OCI-LY7 (cell line): ENCODE data around the gene SPAG16. TPM values are rescaled to one million over a fixed set of nuclear protein-coding genes. Genes with fewer than 3 reads are reported as not detected.
A peak's percentile ranks its signal among the peaks of the same experiment; 100 is the strongest.

Source experiments
- BruUV-seq: library from RNA; stranded (reverse); fragments of 400-500 nt; replicated peaks from 2 replicates; lab custom pipeline; 2021; lab: Mats Ljungman, UMichigan
- CTCF ChIA-PET: fragments of 300-600 bp; sonication (Branson Sonifier 250); formaldehyde crosslinking; loops from one replicate; lab custom pipeline; 2022; ENCODE audit warnings: antibody characterized with exemption; ENCODE audit not compliant: unreplicated experiment; lab: Charles Lee
- POLR2A ChIA-PET: fragments of 300-600 bp; sonication (Branson Sonifier 250); formaldehyde crosslinking; loops from one replicate; lab custom pipeline; 2022; ENCODE audit warnings: antibody characterized with exemption; lab: Charles Lee
- DNase-seq: peaks from one replicate; pipeline ENCODE4 v3.0.0-alpha.2; 2015; ENCODE audit warnings: low spot score
- H2AFZ ChIP-seq: fragments of 200-600 bp; sonication (generic), shearing (Covaris generic); 2 replicates; pipeline ENCODE4 v1.6.1; 2014; ENCODE audit warnings: mild to moderate bottlenecking, antibody characterized with exemption, low read length, moderate library complexity
- H3K27ac ChIP-seq: fragments of 200-600 bp; sonication (generic); 2 replicates; pipeline ENCODE4 v1.5.1; 2014; ENCODE audit warnings: mixed run types, low read depth, mild to moderate bottlenecking, moderate library complexity, low read length, inconsistent platforms; ENCODE audit not compliant: poor library complexity, severe bottlenecking
- H3K36me3 ChIP-seq: fragments of 200-600 bp; sonication (generic); 2 replicates; pipeline ENCODE4 v1.6.1; 2014; ENCODE audit warnings: mild to moderate bottlenecking, antibody characterized with exemption, low read length, moderate library complexity, mixed read lengths; ENCODE audit not compliant: insufficient read depth
- H3K4me1 ChIP-seq: fragments of 200-600 bp; sonication (generic); 2 replicates; pipeline ENCODE4 v1.5.1; 2014; ENCODE audit warnings: mild to moderate bottlenecking, low read length; ENCODE audit not compliant: insufficient read depth, poor library complexity, severe bottlenecking
- H3K4me2 ChIP-seq: fragments of 200-600 bp; sonication (generic); 2 replicates; pipeline ENCODE4 v1.6.1; 2014; ENCODE audit warnings: mild to moderate bottlenecking, low read length
- H3K4me3 ChIP-seq: fragments of 200-600 bp; sonication (generic); 2 replicates; pipeline ENCODE4 v1.5.1; 2014; ENCODE audit warnings: mild to moderate bottlenecking, low read depth, low read length; ENCODE audit not compliant: poor library complexity, severe bottlenecking
- H3K79me2 ChIP-seq: fragments of 200-600 bp; sonication (generic); 2 replicates; pipeline ENCODE4 v1.6.1; 2016; ENCODE audit warnings: low read depth, mild to moderate bottlenecking, low read length, moderate library complexity, mixed read lengths; ENCODE audit not compliant: insufficient read depth
- H3K9me2 ChIP-seq: fragments of 200-600 bp; sonication (generic); 2 replicates; pipeline ENCODE4 v1.6.1; 2016; ENCODE audit warnings: mild to moderate bottlenecking, low read length, mixed read lengths; ENCODE audit not compliant: insufficient read depth
- H3K9me3 ChIP-seq: fragments of 200-600 bp; sonication (generic); 2 replicates; pipeline ENCODE4 v1.6.1; 2014; ENCODE audit warnings: mild to moderate bottlenecking, mixed run types, low read length, mixed read lengths
- H4K20me1 ChIP-seq: fragments of 200-600 bp; sonication (generic); 2 replicates; pipeline ENCODE4 v1.6.1; 2014; ENCODE audit warnings: mild to moderate bottlenecking, antibody characterized with exemption, low read length, moderate library complexity, mixed read lengths; ENCODE audit not compliant: insufficient read depth
- CTCF ChIP-seq: fragments of 200-600 bp; sonication (generic); conservative IDR thresholded peaks from 2 replicates; pipeline ENCODE4 v1.5.1; 2014; ENCODE audit warnings: mild to moderate bottlenecking, antibody characterized with exemption, low read length, moderate library complexity, mixed read lengths
- EZH2phosphoT487 ChIP-seq: fragments of 200-600 bp; sonication (generic); IDR thresholded peaks from 2 replicates; pipeline ENCODE4 v1.6.1; 2018; ENCODE audit warnings: low read depth, borderline replicate concordance, mild to moderate bottlenecking, mixed run types, antibody characterized with exemption, low read length, moderate library complexity, mixed read lengths
- intact Hi-C: fragments of 100-400 bp; cut with micrococcal nuclease; formaldehyde crosslinking; loops from one replicate; pipeline ENCODE4 v1.10.0; 2022; ENCODE audit not compliant: unreplicated experiment
- total RNA-seq, 2 experiments: library from RNA; depleted of rRNA in 1 of 2; stranded (reverse); fragments of >200 nt in 1 of 2; shearing (Covaris generic) in 1 of 2; gene quantifications; 2 replicates each; pipeline ENCODE4 v1.2.3, GENCODE V29; 2014 to 2022

The SPAG16 gene
- total RNA-seq, 2 experiments from 2014 or later, result 22.1 to 24.2 TPM

DNA sequence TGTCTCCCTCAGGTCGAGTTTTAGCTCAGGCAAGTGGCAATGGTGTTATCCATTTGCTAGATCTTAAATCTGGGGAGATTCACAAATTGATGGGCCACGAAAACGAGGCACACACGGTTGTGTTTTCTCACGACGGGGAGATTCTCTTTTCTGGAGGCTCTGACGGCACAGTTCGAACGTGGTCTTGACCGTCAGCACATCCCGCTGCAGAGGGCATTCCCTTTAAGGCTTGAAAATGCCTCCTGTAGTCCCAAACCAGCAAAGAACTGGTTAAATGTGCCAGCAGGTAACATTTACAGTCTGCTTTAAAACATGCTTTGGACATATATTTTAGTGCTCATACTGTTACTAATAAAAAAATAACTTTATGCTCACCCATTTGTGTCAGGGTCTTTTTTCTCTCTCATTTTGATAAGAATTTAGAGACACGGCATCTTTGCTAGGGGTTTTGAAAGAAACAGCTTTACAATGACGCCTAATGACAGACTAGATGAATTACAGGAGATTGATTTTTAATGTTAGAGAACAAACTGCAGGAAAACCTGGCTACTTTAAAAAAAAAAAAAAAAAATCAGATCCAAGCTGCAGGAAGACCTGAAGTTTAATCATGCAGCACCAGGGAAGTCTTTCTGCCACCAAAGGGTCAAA, 1126.0 kb downstream of the SPAG16 start:
- intact Hi-C loops, result no loop called here
- Histone ChIP-seq H3K9me3 (no peaks in the 10 kb centered on the region), H3K4me3 (no peak overlapping the region), H4K20me1 (no peaks in the 10 kb centered on the region), H3K79me2 (no peaks in the 10 kb centered on the region), H3K36me3 (no peaks in the 10 kb centered on the region), H3K27ac (no peak overlapping the region), H3K4me2 (no peak overlapping the region), H3K4me1 (no peaks in the 10 kb centered on the region), H3K9me2 (no peaks in the 10 kb centered on the region), H2AFZ (no peak overlapping the region)
- ChIA-PET POLR2A (interaction anchor here (0.6 kb wide), 2 partner anchors 74 to 507 kb away, joined by 3 to 4 read pairs; no protein-coding TSS in a partner anchor), CTCF (interaction anchor here (0.6 kb wide), 1 partner anchor 264 kb away, joined by 4 read pairs; no protein-coding TSS in a partner anchor)
- no peak for DNase-seq
- TF ChIP-seq CTCF (no peak), EZH2phosphoT487 (no peak)
- no TSS peak for BruUV-seq

GRCh38 chr2:214410918-214411554, 1126.8 kb downstream of the SPAG16 start, which contains the start of gene VWC2L:
Gene VWC2L, plus strand, starts transcription at chr2:214411054. Its CDS starts 3,140 bp downstream, at chr2:214414194.
- Histone ChIP-seq H3K9me3 (no peaks in the 10 kb centered on the region), H3K9me2 (no peaks in the 10 kb centered on the region), H3K4me1 (no peaks in the 10 kb centered on the region), H3K79me2 (no peaks in the 10 kb centered on the region), H2AFZ (no peak within 1 kb of the TSS), H3K4me2 (no peak within 1 kb of the TSS), H4K20me1 (no peaks in the 10 kb centered on the region), H3K4me3 (no peak within 1 kb of the TSS), H3K36me3 (no peaks in the 10 kb centered on the region), H3K27ac (no peak within 1 kb of the TSS)
- no TSS peak for BruUV-seq
- TF ChIP-seq CTCF (no peak), EZH2phosphoT487 (no peak)
- DNase-seq, result peak; percentile 24
- intact Hi-C loops, result no loop called here
- ChIA-PET POLR2A (interaction anchor here (0.6 to 0.7 kb wide), 2 partner anchors 10 to 75 kb away, joined by 3 to 4 read pairs; no protein-coding TSS in a partner anchor), CTCF (interaction anchor here (0.6 kb wide), 1 partner anchor 265 kb away, joined by 4 read pairs; no protein-coding TSS in a partner anchor)
